ENCODE data around the gene TAS2R16. TPM values are rescaled to one million over a fixed set of nuclear protein-coding genes. Genes with fewer than 3 reads are reported as not detected.
"Not testable (repeated sequence)": the region's sequence is repeated elsewhere in the genome, so short reads cannot be mapped to it uniquely, and the experiment has no call there.

The TAS2R16 gene
- total RNA-seq, 1 donor: not detected

DNA sequence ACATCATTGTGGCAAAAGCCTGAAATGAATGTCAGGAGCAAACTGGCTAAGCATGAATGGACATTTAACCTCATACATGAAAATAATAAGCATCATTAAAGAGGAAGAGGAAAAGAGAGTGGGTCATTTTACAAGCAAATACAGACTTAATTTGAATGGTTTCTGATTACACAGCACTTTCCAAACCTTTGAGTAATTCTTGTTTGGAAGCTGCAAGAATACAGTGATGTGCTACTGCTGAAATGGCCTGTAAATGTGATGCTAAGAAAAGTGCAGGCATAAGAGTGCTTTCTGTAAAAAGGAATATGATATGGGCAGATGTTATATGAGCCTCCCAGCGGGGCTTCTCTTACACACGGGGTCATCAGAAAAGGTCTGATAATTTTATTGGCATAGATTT is 30.2 kb downstream of the TAS2R16 start:
- DNase-seq (ENCODE audit: low read depth): no peak
- TF ChIP-seq, protein P1, sequence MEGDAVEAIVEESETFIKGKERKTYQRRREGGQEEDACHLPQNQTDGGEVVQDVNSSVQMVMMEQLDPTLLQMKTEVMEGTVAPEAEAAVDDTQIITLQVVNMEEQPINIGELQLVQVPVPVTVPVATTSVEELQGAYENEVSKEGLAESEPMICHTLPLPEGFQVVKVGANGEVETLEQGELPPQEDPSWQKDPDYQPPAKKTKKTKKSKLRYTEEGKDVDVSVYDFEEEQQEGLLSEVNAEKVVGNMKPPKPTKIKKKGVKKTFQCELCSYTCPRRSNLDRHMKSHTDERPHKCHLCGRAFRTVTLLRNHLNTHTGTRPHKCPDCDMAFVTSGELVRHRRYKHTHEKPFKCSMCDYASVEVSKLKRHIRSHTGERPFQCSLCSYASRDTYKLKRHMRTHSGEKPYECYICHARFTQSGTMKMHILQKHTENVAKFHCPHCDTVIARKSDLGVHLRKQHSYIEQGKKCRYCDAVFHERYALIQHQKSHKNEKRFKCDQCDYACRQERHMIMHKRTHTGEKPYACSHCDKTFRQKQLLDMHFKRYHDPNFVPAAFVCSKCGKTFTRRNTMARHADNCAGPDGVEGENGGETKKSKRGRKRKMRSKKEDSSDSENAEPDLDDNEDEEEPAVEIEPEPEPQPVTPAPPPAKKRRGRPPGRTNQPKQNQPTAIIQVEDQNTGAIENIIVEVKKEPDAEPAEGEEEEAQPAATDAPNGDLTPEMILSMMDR (IDR thresholded peaks at IDR 0.05; ENCODE audit: insufficient read depth, low read length): no peak
- no peak overlapping the region for H3K4me3 ChIP-seq (ENCODE audit: low read depth, low read length)

DNA sequence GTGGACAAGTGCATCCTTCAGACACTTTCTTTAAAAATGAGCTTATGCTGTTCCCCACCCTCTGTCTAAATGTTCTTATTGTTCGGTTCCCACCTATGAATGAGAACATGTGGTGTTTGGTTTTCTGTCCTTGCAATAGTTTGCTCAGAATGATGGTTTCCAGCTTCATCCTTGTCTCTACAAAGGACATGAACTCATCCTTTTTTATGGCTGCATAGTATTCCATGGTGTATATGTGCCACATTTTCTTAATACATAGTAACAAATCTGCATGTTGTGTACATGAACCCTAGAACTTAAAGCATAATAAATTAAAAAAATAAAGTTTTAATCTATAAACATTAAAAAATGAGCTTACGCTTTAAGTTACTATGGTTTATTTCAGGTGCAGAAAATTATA is 41.8 kb downstream of the TAS2R16 start:
- not testable (repeated sequence) for H3K4me3 ChIP-seq (ENCODE audit: low read depth, low read length); DNase-seq (ENCODE audit: low read depth)

DNA sequence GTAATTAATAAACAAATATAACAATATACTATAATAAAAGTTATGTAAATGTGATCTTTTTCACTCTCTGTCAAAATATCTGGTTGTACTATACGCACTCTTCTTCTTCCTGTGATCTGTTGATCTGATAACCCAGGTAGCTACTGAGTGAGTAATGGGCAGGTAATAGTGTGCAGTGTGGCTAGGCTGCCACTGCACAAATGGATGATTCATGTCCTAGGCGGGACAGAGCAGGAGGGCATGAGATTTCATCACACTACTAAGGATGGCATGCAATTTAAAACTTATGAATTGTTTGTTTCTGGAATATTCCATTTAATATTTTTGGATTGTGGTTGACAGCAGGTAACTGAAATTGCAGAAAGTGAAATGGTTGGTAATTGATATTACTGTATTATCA is 44.5 kb downstream of the TAS2R16 start:
- DNase-seq (ENCODE audit: low read depth): no peak
- TF ChIP-seq, protein P1 (IDR thresholded peaks at IDR 0.05; ENCODE audit: insufficient read depth, low read length): no peak
- H3K4me3 ChIP-seq (ENCODE audit: low read depth, low read length): no peak overlapping the region

DNA sequence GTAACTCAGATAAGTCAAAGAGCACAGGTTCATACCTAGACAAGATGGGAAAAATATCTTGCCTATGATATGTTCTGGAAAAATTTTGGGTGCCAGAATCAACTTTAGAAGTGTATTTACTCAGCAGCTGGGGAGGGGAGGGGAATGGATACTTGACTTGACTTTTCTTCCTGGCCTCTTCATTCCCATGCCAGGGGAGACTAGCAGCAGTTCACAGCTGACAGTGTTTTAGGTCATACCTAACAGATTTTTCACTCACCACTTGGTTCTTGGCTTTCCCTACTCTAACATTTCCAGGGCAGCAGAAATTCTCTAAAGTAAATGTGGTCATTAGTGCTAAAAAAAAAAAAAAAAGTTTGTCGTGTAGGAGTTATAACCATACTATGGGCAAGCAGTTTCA is 46.3 kb downstream of the TAS2R16 start:
- no peak overlapping the region for H3K4me3 ChIP-seq (ENCODE audit: low read depth, low read length)
- TF ChIP-seq, protein P1 (IDR thresholded peaks at IDR 0.05; ENCODE audit: insufficient read depth, low read length): no peak
- DNase-seq (ENCODE audit: low read depth): no peak

Other genes with a start within 250 kb of the TAS2R16 start
- gene CADPS2, start 109.2 kb downstream of the TAS2R16 start, total RNA-seq (ENCODE audit: low replicate concordance): 16.0 and 26.9 TPM in 2 replicates
- not detected in 2 replicates for gene SLC13A1, start 204.3 kb upstream of the TAS2R16 start, total RNA-seq (ENCODE audit: low replicate concordance)

Measured in fibroblast of the aortic adventitia (primary cell).